ENCODE measurements around the gene ARHGEF17.

Gene ARHGEF17

GRCh38 chr11:73360743-73361369 is 52.8 kb downstream of the ARHGEF17 start:
- DNase-seq, result no peak

- no peak for DNase-seq
Observed at GRCh38 chr11:73361953-73362776, 54.1 kb downstream of the ARHGEF17 start.

GRCh38 chr11:73363147-73363546 is 55.1 kb downstream of the ARHGEF17 start:
- no peak for DNase-seq

- no peak for DNase-seq
Observed at GRCh38 chr11:73365352-73366264, 57.5 kb downstream of the ARHGEF17 start.

GRCh38 chr11:73366265-73366610 is 58.2 kb downstream of the ARHGEF17 start:
- DNase-seq, result no peak

GRCh38 chr11:73366953-73367352 is 58.9 kb downstream of the ARHGEF17 start:
- DNase-seq, result no peak

- no peak for DNase-seq
Observed at GRCh38 chr11:73367482-73368024, 59.5 kb downstream of the ARHGEF17 start.

GRCh38 chr11:73372375-73372993 is 64.4 kb downstream of the ARHGEF17 start:
- DNase-seq, result no peak

- no peak for DNase-seq
Observed at GRCh38 chr11:73374151-73374550, 66.1 kb downstream of the ARHGEF17 start.

- no peak for DNase-seq
Observed at GRCh38 chr11:73375830-73376159, 67.7 kb downstream of the ARHGEF17 start.

- DNase-seq, result peak; percentile 80
Observed at GRCh38 chr11:73376160-73376802, 68.2 kb downstream of the ARHGEF17 start, which contains the start of gene RELT. Gene RELT (plus strand): TSS chr11:73376399. CDS start chr11:73389137, 12,738 bp downstream.

GRCh38 chr11:73376803-73377629 is 68.9 kb downstream of the ARHGEF17 start:
- DNase-seq, result no peak

- no peak for DNase-seq
Observed at GRCh38 chr11:73379189-73379880, 71.3 kb downstream of the ARHGEF17 start.

- DNase-seq, result no peak
Observed at GRCh38 chr11:73380331-73380730, 72.3 kb downstream of the ARHGEF17 start.

- no peak for DNase-seq
Observed at GRCh38 chr11:73380897-73381410, 72.9 kb downstream of the ARHGEF17 start.

- DNase-seq, result no peak
Observed at GRCh38 chr11:73381589-73381988, 73.5 kb downstream of the ARHGEF17 start.

GRCh38 chr11:73382183-73382582 is 74.1 kb downstream of the ARHGEF17 start:
- DNase-seq, result no peak

GRCh38 chr11:73382747-73383146 is 74.7 kb downstream of the ARHGEF17 start:
- DNase-seq, result no peak

- DNase-seq, result peak; percentile 76
Observed at GRCh38 chr11:73383249-73384124, 75.4 kb downstream of the ARHGEF17 start.

Data from COR-L47 (cell line).